GM20431 (cell line): ENCODE data around the gene ZNF428.
"Not testable (repeated sequence)": the region's sequence is repeated elsewhere in the genome, so short reads cannot be mapped to it uniquely, and the experiment has no call there.

Experiments used
- in situ Hi-C: fragments of 300-500 bp; cut with MseI, MboI; formaldehyde crosslinking; loops from one replicate; pipeline ENCODE4 v1.15.0; 2020; ENCODE audit warnings: low sequenced_read_pairs; ENCODE audit not compliant: unreplicated experiment

Gene ZNF428

DNA sequence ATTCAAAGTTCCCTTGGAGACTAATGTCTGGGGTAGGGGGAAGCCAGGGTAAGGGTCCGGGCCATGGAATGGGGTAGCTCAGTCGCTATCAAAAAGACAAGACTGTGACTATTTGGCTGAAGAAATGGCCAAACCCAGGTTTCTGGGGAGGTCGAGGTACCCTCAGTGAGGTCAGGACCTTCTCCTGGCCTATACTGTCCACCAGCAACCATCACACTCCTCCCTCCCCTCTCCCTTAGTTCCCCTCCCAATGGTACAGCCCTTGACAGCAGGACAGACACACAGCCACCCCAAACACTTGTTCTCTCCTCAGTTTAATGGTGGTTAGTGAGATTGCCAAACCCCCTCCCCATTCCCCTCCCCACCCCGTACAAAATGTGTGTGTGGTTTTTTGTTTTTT lies 2.6 kb upstream of the ZNF428 start:
- in situ Hi-C loops = loop anchor here (10.0 kb wide), 1 partner anchor 193 kb away; no protein-coding TSS in a partner anchor

DNA sequence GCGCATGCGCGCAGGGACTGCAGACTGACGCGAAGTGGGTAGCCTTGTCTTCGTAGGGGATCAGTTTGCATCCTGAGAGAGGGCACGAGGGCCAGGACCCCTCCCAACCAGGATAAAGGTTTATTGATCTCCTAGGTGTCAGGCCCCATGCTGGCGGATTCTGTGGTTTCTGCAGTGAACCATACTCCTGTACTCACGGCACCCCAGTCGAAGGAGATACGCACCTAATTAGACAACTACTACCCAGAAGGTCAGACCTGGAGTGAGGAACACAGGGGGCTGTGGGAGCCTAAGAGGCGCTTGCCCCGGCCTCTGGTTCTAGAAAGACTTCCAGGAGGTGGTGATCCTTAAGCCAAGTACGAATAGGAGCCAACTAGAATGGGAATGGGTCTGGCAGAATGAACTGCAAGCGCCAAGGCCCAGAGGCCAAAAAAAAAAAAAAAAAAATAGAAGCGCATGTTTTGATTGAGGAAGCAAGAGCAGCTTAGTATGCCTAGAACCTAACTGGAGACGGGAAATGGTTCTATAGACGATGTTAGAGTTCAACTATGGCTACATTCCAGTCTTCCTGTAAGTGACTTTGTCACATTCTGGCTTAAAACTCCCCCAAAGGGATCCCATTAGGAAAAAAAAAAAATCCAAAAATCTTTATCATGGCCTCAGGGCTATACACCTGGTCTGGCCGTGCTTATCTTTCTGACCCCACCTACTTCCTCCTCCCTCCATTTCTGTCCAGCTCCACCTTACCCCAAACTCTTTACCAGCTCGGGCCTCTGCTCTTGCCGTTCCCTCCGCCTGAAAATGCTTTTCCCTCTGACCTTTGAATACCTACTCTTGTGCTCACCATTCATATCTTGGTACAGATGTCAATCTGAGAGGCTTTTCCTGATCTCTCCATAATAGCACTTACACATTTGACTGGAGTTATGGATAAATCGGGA lies 902 bp upstream of the ZNF428 start:
- in situ Hi-C loops = loop anchor here (10.0 kb wide), 1 partner anchor 194 kb away; no protein-coding TSS in a partner anchor

DNA sequence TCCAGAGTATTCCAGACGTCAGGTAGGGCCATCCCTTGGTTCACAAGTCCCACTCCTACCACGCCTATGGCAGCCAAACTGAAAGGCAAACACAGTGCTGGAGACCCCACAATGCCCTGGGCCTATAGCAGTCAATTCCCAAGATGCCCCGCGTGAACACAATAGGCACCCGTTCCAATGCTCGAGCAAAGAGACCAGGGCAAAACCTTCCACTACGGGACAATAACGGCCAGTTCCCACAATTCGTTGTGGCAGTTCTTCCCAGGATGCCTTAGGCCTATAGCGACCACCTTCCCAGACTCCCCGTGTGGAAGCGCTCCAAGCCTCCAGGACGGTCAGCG lies 538 bp downstream of the ZNF428 start:
- in situ Hi-C loops = no loop called here

GRCh38 chr19:43616954-43617353 lies 2.5 kb downstream of the ZNF428 start:
- in situ Hi-C loops = no loop called here

- in situ Hi-C loops = no loop called here
Measured at GRCh38 chr19:43616306-43616705, 3.1 kb downstream of the ZNF428 start.

GRCh38 chr19:43612374-43612773 lies 7.1 kb downstream of the ZNF428 start:
- in situ Hi-C loops = no loop called here

GRCh38 chr19:43611788-43612187 lies 7.6 kb downstream of the ZNF428 start, which contains the start of gene SRRM5:
Gene SRRM5 (plus strand): TSS chr19:43612088. CDS start chr19:43612122, 34 bp downstream.
- in situ Hi-C loops = no loop called here

DNA sequence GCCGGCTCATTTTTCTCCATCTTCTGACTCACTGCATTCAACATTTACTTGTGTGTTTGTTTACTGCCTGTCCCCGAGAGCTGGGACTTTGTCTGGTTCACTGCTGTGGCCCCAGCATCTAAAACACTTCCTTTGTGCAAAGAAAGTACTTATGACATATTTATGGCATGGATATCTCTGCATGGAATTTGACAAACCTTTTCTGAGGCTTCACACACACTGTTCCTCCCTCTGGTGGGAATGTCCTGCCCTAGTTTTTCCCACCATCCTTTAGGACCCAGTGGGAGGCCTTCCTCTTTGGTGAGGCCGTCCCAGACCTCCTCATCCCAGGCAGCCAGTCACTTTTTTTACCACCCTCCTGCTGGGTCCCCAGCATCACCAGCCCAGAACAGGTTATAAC lies 8.9 kb downstream of the ZNF428 start:
- in situ Hi-C loops = no loop called here

GRCh38 chr19:43609872-43610271 lies 9.6 kb downstream of the ZNF428 start:
- in situ Hi-C loops = no loop called here

GRCh38 chr19:43607238-43608205 lies 11.9 kb downstream of the ZNF428 start:
- in situ Hi-C loops = no loop called here

- in situ Hi-C loops = no loop called here
Measured at GRCh38 chr19:43606569-43607229, 12.7 kb downstream of the ZNF428 start.

DNA sequence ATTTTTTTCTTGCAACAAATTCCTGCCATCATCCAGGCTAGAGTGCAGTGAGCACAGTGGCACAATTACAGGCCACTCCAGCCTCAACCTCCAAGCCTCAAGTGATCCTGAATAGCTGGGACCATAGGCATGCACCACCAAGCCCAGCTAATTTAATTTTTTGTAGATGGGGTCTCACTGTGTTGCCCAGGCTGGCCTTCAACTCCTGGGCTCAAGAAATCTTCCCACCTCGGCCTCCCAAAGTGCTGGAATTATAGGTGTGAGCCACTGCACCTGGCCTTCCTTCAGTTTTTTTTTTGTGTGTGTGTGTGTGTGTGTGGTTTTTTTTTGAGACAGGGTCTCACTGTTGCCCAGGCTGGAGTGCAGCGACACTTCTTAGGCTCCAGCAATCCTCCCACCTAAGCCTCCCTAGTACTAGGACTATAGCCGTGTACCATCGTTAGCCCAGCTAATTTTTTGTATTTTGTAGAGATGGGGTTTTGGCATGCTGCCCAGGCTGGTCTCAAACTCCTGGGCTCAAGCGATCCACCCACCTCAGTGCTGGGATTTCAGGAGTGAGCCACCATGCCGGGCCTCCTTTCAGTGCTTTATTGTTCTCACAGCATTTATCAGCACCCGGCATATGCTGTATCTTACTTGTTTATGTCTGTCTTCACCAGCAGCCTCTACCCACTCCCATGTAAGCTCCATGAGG lies 13.4 kb downstream of the ZNF428 start:
- in situ Hi-C loops = no loop called here

GRCh38 chr19:43600326-43600725 lies 19.1 kb downstream of the ZNF428 start:
- in situ Hi-C loops = not testable (repeated sequence)

DNA sequence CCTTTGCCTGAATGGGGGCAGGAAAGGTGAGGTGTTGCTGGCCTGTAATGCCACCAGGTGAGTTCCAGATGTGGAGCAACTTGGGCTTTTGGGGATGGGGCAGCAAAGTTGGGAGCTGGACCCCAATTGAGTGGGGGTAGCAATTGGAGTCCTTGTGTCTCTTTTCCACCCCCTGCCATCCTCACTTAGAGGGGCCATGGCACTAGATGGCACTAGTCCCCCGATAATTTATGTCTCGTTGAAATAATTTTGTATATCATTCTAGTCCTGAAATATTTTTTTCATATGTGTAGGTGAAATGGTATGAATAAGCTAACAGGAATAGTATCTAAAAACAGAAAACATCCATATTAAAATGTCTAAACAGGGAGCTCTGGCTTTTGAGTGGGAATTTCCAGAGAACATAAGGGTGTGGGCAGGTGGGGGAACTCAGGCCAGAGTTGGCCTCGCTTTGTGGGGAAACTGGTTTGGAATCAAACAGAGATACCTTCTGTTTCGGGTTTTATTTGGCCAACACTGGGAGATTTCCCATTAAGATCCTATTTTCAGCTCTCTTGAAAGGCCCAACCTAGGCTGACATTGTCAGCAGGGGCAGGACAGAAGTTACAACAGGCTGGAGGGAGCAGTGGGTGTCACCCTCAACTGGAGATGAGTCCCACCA lies 19.7 kb downstream of the ZNF428 start:
- in situ Hi-C loops = no loop called here

DNA sequence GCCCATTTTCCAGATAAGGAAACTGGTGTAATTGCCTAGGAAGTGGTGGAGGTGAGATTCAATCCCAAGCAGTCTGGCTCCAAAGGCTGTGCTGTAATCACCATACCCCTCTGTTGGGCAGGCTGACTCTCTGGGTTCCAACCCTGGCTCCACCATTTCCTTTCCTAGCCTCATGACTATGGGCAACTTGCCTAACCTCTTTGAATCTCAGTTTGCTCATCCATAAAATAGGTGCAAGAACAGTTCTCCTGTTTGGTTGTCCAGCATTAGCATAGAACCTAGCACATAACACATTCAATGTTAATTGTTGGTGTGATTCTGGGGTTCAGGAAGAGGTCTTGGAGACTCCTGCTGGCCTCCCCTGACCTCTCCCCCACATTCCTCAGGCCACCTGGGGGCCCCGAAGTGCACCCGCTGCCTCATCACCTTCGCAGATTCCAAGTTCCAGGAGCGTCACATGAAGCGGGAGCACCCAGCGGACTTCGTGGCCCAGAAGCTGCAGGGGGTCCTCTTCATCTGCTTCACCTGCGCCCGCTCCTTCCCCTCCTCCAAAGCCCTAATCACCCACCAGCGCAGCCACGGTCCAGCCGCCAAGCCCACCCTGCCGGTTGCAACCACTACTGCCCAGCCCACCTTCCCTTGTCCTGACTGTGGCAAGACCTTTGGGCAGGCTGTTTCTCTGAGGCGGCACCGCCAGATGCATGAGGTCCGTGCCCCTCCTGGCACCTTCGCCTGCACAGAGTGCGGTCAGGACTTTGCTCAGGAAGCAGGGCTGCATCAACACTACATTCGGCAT lies 20.8 kb downstream of the ZNF428 start:
- in situ Hi-C loops = no loop called here

DNA sequence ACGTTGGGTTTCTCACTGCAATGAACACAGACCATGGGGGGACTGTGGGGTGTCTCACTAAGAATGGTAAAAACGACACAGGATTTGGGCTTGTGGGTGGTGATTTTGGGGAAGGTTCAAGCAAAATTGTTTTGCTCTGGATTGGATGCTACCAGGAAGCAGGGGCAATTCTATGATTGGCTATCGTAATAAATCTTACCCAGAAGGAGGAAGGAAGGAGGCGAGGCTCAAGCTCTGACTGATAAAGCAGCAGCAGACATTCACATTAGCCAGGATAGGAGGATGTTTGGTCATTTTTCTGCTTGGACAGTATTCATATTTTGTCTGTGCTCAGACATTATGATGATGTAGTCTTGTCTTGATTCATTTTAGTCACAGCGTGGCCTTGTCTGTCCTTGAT lies 21.6 kb downstream of the ZNF428 start:
- in situ Hi-C loops = no loop called here

DNA sequence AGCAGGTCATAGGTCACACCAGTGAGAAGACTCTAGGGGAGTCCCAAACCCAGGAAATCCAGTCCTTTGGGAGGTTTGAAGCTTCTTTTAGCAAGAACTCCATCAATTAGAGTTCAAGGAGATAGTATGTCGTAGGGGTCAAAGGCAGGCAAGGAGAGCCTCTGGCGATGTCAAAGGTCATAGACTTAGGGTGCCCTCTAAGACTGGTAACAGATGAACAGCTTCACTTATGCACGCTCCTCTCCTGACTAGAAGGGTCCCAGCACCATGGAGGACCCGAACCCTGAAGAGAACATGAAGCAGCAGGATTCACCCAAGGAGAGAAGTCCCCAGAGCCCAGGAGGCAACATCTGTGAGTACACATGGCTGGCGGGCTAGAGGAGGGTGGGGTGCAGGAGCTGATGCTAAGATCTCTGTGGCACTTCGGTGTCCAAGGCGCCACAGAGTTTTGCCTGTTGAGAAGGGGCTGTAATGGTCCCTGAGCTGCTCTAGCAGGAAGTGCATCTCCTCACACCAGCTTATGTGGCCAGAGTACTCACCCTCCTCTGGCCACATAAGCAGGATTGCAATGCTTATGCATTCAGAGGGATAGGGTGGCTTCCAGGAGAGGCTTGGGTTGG lies 22.5 kb downstream of the ZNF428 start:
- in situ Hi-C loops = no loop called here
